Right hindlimb (tissue), 1 donor: ENCODE data around the gene PKD2L1.
A peak's percentile ranks its signal among the peaks of the same experiment; 100 is the strongest.

Source experiments
- DNase-seq: peaks from one replicate; pipeline ENCODE4 v3.0.0-alpha.2; 2018

Gene PKD2L1

DNA sequence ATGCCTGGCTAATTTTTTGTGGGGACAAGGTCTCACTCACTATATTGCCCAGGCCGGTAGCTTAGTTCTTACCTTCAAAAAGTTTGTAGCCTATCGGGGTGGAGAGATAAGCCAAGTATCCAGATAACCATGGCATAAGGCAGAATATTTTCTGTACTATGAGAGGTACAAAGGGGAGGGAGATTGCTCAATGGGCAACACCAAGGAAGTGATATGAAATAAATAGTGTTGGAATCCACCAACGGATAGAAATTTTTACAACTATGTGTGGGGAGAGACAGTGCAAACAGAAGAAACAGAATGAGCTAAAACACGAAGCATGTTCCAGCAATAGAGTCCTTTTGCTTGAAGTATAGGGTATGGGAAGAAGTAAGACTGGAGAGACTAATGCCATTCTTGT is 25.1 kb upstream of the PKD2L1 start:
- no peak for DNase-seq

DNA sequence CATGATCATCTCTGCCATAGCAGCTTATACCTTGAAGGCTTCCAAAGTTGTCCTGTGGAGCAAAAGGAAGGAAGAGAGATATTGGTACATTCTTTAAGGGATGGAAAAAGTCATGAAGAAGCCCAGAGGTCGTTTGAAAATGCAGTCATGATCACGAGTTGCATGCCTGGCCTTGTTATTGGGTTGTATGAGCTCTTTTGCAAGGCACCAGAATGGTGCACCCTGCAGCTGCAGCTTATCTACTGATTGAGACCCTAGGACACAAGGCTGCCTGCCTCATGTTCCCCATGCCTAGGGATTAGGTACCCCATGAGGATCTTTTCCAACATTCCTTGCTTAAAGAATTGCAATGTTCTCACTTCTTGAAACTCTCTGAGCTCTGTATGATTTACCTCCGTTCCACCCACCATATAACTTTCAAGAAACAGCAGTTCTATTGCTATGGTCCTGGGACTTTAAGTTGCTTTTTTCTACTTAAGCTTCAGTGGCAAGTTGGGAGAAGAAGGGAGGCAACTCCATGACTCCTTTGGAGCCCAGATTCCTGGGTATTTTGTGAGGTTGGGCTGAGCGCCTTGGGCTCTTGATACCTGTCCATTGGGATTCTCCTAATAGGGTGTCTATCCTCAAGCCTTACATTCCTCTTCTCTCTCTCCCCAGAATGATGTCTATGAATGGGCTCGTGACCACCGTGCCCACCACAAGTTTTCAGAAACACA is 23.9 kb upstream of the PKD2L1 start:
- no peak for DNase-seq

DNA sequence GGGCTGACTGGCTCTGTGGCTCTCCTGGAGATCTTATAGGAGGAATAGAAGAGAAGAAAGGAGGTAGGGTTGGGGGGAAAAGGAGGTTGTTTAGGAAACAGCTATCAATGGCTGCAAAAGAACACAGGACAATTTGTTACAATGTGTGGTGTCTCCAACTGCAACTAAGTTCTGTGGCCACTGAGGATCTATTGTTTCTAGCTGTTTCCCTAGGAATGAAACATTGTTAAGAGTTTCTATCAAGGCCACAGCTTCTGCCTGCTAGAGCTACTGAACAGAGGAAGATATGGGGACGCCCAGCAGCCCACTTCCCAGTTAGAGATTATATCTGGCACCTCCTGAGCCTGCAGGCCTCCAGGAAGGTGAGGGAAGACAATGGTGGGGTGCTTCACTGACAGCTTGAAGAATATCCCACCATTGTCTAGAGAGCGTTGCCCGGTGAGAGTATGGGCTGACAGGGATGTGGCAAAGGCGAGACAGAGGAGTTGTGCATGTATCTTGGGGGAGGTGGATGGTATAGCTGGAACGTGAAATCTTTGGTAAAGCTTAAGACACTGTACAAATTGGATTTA is 21.0 kb upstream of the PKD2L1 start:
- DNase-seq: no peak

DNA sequence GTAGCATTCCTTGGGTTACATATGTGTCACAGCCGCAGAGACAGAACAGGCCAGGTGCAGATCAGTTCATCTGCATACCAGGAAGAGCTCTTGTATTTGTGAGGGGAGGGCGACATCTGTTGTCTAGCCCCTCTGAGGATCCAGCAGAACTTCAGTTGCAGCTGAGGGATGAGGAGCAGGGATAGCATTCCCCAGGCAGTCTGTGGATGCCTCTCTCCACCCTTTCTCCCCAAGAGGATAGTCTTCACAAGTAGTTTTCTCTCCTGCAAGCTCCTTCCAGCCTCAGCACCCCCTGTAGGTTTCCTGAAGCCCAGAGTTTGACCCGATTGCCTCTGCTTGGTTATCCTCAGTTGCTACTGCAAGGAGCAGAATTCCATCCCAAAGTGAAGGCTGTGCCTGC is 19.6 kb upstream of the PKD2L1 start:
- no peak for DNase-seq

DNA sequence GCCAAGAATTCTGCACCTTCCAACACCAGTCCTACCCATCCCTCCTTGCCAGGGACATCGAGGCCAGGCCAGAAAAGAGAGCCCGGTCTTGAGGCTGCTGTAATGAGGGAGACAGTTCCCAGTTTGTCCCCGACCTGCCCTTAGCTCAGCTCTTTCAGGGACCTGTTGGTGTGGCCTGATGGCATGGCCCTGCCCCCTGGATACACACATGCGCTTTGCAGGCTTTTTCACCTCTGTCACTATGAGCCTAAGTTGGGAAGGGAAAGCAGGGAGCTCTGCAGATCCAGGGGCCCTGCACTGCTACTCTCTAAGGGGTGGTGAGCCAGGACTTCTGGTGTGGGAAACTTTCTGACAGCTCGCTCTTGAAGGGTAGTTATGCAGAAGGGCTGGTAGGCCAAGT is 19.1 kb upstream of the PKD2L1 start:
- no peak for DNase-seq

DNA sequence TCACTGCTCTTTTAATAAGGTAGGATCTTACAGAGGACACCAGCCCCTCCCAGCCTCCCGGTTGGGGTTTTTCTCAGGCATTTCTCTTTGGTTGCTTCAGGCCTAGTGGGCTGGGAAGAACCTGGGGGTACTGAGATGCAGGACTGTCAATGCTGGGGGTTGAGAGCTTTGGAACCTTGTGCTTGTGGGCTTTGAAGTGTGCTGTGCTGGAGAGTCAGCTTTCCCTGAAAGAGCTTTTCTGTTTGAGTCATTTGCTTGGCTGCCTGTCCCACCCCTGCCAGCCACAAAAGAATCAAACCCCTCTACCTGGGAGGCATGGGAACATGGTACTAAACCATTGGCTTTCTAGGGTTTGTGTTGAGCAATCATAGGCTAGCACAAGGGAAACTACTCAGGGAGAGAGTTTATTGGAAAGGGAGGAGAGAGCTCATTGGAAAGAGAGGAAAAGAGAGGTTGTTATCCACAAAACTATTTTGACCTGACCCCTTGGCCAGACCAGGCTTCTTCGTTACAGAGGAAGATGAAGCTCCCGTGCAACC is 18.4 kb upstream of the PKD2L1 start:
- DNase-seq: no peak

DNA sequence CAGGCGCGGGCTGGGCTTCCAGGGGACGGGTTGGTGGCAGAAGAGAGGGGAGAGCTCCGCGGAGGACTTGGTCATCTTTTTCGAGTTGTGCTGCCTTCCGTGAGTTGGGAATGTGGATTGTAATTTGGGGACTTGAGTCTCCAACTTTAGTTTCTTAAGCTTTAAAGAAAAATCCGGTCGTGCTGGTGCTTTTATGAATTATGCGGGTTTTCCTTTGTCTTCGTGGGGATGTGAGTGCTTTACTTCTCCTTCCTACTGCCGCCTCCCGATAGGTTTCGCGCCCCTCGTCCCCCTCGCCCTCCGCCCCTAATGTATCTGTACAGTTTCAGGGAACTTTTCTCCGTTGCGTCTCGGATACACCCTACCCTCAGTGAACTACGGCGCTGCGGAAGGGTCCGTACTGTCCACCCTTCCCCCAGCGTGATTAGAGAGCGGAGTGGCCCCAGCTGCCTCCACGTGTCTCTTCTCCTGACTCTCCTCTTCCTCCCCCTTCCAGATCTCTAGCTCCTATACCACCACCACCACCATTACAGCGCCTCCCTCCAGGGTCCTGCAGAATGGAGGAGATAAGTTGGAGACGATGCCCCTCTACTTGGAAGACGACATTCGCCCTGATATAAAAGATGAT is 17.7 kb upstream of the PKD2L1 start:
- no peak for DNase-seq

DNA sequence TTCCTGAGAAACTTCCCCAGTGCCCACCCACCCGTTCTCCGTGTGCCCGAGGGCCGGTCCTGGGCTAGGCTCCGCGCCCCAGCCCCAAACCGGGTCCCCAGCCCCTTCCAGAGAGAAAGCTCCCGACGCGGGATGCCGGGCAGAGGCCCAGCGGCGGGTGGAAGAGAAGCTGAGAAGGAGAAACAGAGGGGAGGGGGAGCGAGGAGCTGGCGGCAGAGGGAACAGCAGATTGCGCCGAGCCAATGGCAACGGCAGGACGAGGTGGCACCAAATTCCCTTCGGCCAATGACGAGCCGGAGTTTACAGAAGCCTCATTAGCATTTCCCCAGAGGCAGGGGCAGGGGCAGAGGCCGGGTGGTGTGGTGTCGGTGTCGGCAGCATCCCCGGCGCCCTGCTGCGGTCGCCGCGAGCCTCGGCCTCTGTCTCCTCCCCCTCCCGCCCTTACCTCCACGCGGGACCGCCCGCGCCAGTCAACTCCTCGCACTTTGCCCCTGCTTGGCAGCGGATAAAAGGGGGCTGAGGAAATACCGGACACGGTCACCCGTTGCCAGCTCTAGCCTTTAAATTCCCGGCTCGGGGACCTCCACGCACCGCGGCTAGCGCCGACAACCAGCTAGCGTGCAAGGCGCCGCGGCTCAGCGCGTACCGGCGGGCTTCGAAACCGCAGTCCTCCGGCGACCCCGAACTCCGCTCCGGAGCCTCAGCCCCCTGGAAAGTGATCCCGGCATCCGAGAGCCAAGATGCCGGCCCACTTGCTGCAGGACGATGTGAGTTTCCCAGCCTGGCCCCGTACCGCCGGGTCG is 16.9 kb upstream of the PKD2L1 start, which contains the start of gene SCD:
Gene SCD (plus strand): TSS at position 469 of the 803 bp plus-strand sequence. CDS start 272 bp downstream, at position 741.
- DNase-seq: peak; percentile 88

DNA sequence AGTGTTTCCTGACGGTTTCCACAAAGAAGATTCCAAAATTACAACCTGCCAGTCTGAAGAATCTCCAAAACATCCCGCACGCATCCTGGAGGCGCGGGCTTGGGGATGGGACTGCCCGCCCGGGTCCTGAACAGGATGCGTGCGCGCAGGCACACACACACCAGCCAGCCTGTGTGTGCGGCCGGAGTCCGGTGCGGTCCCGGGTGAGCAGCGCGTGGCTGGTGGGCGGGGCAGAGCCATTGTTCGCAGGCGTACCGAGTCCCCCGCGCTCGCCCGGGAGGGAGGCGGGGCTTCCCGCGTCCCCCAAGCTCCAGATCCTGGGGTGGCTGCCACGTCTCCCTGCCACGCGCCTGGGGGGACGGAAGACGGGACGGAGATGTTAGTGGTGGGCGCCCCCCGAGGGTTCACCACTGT is 16.3 kb upstream of the PKD2L1 start:
- peak; percentile 79 for DNase-seq

DNA sequence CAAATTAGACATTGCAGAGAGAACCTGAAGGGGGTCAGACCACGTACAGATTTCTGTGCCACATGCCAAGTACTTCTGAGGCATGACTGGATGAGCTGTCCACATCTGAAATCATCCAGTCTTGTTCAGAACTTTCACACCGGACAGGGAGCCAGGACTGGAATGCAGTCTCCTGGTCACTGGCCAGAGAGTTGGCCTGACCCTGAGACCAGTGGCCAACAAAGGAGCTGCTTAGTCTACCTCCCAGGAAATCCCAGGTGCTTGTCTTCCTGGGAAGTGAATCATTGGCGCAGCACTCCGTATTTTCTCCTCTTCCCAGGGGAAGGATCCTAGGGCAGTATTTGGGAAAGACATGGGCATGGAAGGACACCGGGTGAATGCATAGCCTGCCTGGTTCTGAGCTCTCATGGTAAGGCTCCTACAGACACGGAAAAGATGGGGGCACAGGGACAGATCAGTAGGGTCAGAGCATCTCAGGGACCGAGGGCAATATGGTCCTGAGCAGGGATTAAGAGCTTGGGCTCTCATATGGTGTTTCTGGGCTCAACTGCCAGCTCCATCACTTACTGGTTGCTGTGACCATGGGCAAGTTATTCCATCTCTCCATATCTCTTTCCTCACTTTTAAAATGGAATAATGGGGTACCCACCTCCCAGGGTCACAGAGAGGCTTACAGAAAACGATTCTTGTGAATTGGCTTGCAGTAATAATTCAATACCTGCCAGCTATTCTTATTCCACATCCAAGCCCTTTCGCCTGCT is 15.7 kb upstream of the PKD2L1 start:
- DNase-seq: no peak

DNA sequence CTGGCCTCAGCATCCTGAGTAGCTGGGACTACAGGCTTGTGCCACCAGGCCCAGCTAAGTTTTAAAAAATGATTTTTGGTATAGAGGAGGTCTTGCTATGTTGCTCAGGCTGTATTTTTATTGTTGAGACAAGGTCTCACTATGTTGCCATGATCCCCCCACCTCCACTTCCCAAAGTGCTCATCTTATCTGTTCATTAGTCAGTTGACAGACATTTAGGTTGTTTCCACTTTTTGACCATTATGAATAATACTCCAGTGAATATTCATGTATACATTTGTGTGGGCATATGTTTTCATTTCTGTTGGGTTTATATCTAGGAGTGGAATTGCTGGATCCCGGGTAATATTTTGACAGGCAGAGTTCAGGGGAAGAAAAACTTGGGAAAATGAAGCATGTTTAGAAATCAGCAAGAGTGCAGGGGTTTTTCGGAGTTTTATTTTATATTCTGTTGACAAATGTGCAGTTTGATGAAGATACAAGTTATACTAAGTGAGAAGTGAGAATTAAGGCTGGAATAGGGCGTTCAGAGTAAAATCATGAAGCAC is 14.3 kb upstream of the PKD2L1 start:
- DNase-seq: no peak

DNA sequence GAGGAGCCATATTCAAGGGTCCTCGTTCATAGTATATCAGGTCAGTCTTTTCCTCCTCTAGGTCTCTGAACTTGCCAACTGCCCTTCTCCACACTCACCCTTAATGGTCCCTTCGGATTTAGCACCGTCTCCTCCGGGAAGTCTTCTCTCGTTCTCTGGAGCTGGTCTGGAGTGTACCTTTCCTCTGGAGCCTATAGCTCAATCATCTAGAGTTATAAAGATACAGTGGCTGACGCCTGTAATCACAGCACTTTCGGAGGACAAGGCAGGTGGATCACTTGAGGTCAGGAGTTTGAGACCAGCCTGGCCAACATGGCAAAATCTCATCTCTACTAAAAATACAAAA is 12.6 kb upstream of the PKD2L1 start:
- no peak for DNase-seq

DNA sequence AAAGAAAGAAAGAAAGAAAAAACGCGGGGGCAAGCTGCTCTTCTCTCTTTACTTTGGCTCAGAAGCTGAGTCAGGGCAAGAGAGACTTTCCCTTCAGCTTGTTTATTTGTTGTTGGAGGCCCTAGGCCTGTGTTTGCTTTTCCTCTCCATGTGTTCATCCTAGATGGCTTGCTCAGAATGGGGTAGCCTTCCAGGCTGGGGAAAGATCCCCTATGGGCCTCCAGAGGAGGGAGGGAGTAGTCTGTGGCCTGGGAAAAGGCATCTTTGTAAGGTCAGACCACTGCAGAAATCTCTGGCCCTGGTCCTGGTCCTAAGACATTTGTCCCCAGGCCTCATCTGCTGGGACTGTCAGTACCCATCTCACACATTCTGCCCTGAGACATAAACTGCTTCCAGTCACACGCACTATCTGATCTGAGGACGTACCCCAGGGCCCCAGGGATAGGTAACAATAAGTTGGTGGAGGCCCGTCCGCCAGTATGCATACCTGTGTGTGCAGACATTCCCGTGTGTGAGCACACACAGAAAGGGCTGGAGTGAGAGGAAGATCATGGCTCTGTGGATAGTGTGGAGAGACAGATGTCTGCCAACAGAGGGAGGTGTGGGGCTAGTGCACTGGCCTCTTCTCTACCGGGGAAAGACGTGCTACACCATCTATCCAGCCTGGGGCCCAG is 12.1 kb upstream of the PKD2L1 start:
- DNase-seq: peak; percentile 39

DNA sequence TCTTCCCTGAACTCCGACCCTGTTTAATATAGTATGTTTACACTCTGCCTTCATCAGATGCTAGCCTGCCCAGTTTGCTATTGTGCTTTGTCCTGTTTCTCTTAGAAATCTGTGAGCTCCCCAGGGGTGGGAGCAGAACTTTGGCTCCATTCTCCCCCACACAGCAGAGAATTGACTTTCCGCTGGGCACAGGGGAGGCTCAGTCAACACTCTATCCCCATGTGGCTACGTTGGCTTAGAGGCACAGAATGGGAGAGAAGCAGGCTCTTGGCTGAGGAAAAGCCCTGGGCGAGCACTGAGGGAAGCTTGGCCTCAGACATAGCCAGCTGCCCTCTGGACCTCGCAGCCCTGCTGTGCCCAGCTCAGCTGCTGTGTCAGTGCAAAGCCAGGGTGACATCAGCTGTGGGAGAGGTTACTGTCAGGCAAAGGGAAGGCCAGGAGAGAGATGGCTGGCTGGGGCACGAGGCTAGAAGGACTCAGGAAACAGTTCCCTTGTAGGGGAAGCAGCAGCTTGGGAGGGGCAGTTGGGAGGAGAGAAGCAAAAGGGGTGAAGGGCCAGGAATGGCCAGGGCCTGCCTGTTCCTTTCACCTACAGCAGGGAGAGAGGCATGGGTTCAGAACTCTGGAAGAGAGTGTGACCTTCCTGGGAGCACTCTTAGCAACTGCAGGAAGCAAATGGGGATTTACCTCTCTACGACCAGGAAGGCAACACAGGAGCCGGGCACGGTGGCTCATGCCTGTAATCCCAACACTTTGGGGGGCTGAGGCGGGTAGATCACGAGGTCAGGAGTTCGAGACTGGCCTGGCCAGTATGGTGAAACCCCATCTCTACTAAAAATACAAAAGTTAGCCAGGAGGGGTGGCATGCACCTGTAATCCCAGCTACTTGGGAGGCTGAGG is 11.2 kb upstream of the PKD2L1 start:
- peak; percentile 38 for DNase-seq

DNA sequence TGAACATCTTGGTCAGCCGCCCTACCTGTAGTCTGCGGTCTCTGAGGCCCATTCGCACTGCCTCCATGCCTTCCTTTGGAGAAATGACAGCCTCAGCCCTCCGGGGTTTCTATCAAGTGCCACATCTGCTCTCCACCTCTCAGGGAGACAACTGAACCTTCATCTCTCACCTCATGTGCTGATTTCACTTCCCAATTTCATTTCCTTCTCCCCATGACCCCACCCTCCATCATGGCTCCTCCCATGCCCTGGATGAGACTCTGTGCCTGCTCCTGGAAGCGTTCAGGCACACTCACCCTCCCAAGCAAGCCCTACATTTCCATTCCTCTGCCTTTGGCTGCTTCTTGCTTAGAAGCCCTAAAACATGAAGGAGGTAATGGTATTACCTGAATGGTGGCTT is 9.2 kb upstream of the PKD2L1 start:
- DNase-seq: no peak

DNA sequence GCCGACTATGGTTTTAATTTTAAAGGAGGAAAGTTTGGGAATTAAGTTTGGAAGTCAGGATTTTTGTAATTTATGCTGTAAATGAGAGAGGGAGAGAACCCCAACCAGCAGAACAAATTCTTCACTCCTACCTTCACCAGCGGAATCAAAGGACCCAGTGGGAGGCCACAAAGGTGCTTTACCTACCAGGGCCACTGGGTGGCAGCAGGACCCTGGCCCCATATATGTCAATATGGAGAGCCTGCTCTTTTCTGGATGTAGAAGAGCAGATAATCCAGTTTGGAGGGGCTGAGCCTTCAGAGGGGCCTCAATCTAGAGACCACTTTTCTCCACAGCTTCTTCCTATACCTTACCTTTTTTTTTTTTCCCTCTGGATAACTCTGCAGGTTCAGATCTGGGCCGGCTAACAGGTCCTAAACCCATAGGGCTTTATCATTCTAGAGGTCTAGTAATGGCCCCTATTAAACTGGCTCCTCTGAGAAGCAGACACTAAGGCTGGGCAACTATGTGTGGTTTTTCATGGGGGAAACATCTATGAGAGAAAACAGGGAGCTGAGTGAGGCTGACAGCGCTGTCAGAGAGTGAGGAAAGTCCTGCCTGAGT is 8.5 kb upstream of the PKD2L1 start:
- peak; percentile 77 for DNase-seq

DNA sequence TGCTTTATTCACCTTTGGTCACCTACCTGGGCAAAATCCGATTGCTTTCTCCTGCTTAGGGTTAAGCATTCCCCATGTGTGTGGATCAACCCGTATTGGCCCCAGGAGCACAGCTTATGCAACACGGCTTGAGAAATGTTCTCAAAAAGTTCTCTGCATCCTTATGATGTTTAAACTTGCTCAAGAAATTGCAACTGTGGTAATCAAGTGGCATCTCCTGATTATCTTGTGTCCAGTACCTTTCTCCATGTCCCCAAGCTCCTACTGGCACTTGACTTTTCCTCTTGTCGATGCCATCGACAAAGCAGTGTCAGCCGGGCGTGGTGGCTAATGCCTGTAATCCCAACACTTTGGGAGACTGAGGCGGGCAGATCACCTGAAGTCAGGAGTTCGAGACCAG is 4.7 kb upstream of the PKD2L1 start:
- no peak for DNase-seq

DNA sequence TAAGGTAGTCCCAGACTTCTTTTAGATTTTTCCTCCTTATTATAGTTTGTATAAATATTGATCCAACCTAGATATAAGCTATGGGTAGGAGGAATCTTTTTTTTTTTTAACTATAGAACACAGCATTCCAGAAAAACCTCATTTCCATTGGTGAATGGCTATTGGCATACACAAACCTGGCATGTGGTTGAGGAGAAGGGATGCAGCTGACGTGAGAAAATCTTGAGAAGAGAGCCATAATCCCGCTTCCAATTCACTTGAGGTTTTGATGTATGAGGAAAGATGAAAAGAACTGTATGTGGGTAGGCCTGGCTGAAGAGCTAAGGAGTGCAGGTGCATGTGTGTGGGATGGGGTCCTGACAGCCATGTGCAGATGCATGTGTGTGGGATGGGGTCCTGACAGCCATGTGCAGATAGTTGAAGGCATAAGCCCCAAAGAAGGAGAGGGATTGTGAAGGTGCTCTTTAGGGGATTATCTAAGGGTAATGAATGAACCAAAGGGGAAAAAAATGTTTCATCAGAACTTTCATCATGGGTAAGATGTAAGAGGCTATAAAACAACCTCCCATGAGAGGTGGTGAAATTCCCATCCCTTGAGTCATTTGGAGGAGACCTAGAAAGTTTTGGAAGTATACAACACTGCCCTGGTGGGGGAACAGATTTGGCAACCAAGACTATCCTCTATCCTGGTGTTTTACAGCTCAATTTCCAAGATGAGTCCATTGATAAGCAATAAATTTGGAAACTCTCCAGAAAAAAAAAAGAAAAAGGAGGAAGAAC is 3.8 kb upstream of the PKD2L1 start:
- DNase-seq: no peak

DNA sequence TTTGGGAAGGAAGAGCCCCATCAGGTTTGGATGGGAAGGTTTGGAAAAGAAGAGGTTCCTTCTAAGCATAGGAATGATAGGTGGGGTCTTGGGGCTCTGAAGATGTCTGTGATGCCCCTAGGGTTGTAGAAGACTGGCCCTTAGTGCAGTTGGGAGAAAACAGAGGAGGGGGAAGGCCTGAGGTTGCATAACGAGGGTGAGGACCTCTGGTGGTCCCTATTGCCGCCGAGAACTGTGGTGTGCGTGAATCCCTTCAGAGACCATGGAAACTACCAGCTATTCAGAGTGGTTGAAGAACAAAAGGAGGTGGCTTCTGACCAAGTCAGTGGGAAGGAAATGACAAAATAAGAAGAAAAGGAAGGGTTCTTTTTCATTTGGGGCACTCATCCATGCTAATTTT is 3.1 kb upstream of the PKD2L1 start:
- no peak for DNase-seq
